ENCODE results near the gene DSG2. TPM values are rescaled to one million over a fixed set of nuclear protein-coding genes. Genes with fewer than 3 reads are reported as not detected.

Gene DSG2
- total RNA-seq: 0.39 and 3.7 TPM in 2 replicates

DNA sequence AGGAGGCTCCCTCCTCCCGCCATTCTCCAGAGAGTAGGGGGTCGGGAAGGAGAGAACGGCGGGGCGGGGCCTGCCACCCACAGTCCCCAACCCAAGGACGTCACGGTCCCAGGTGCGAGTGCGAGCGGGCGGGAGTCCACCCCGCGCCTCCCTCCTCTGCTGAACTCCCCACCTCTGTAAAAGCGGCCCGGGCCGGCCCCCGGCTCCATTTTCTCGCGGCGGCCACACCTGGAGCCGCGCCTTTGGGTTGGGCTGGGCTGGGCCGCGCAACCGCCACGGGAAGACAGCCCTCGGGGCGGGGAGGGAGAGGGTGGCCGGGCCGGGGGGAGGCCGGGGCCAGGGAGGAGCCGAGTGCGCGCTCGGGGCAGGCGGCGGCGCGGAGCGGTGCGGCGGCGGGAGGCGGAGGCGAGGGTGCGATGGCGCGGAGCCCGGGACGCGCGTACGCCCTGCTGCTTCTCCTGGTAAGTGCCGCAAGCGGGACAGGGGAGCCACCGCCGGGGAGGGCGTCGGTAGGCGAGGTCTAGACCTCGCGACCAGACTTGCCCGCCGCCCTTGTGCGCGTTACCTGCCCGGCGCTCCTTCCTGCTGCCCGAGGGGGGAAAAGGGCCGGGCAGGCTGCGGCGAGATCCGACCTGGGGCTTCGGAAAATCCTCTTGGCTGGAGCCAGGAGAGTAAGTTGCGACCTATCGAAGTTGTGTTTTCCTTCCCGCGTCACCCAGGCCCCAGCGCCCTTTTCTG lies at the start of gene DSG2:
TSS of gene DSG2 (plus strand) at position 342 of the 738 bp plus-strand sequence. CDS start at position 417, 75 bp downstream.

DNA sequence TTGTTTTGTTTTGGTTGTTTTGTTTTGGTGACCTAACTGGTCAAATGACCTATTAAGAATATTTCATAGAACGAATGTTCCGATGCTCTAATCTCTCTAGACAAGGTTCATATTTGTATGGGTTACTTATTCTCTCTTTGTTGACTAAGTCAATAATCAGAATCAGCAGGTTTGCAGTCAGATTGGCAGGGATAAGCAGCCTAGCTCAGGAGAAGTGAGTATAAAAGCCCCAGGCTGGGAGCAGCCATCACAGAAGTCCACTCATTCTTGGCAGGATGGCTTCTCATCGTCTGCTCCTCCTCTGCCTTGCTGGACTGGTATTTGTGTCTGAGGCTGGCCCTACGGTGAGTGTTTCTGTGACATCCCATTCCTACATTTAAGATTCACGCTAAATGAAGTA lies 93.7 kb downstream of the DSG2 start, which contains the start of gene TTR:
TSS of gene TTR (plus strand) at position 250 of the 400 bp plus-strand sequence. CDS start at position 276, 26 bp downstream.

Other genes with a start within 250 kb of the DSG2 start
- gene DSG1, start 180.0 kb upstream of the DSG2 start, total RNA-seq: not detected in 2 replicates
- not detected in 2 replicates for gene DSG4, start 121.4 kb upstream of the DSG2 start, total RNA-seq
- gene DSG3, start 50.4 kb upstream of the DSG2 start, total RNA-seq: under 0.01 TPM in 1 of 2 replicates, not detected in the other
- not detected in 2 replicates for gene TTR, start 93.7 kb downstream of the DSG2 start, total RNA-seq
- gene B4GALT6, start 186.4 kb downstream of the DSG2 start, total RNA-seq: 3.7 and 6.3 TPM in 2 replicates